Mesenchymal stem cell (in vitro differentiated cells and primary cell): ENCODE results near the gene CRTC1.
A peak's percentile ranks its signal among the peaks of the same experiment; 100 is the strongest.

ENCODE experiments used
- DNase-seq: peaks from one replicate; pipeline ENCODE4 v3.0.0-alpha.2; 2013
- H2AFZ ChIP-seq: one replicate; pipeline ENCODE4 v1.6.1; 2013; ENCODE audit warnings: low read depth, mild to moderate bottlenecking, control low read depth, inconsistent platforms, low read length, moderate library complexity
- H2AK5ac ChIP-seq: 2 replicates; pipeline ENCODE4 v1.6.1; 2013; ENCODE audit warnings: low read length, moderate library complexity, mild to moderate bottlenecking, inconsistent platforms; ENCODE audit not compliant: severe bottlenecking
- H2BK120ac ChIP-seq: one replicate; pipeline ENCODE4 v1.6.1; 2013; ENCODE audit warnings: low read depth, mild to moderate bottlenecking, inconsistent platforms, low read length, moderate library complexity
- H2BK12ac ChIP-seq, 2 experiments: one replicate each; pipeline ENCODE4 v1.6.1; 2013; ENCODE audit warnings: inconsistent platforms in 2 of 2, low read length in 2 of 2, mild to moderate bottlenecking in 2 of 2, moderate library complexity in 2 of 2, control low read depth in 1 of 2
- H2BK15ac ChIP-seq: one replicate; pipeline ENCODE4 v1.6.1; 2013; ENCODE audit warnings: mild to moderate bottlenecking, low read depth, inconsistent platforms; ENCODE audit not compliant: poor library complexity, severe bottlenecking
- H2BK5ac ChIP-seq: 2 replicates; pipeline ENCODE4 v1.6.1; 2013; ENCODE audit warnings: low read depth, mild to moderate bottlenecking, low read length, control low read depth, inconsistent platforms; ENCODE audit not compliant: poor library complexity, severe bottlenecking
- H3K14ac ChIP-seq, 2 experiments: one replicate each; pipeline ENCODE4 v1.6.1; 2013; ENCODE audit warnings: inconsistent platforms in 2 of 2, low read length in 2 of 2, control low read depth in 1 of 2, mild to moderate bottlenecking in 1 of 2, moderate library complexity in 1 of 2
- H3K18ac ChIP-seq, 2 experiments: one replicate each; pipeline ENCODE4 v1.6.1; 2013; ENCODE audit warnings: inconsistent platforms in 2 of 2, low read length in 2 of 2, control low read depth in 1 of 2, low read depth in 1 of 2, mild to moderate bottlenecking in 1 of 2
- H3K23ac ChIP-seq, 2 experiments: one replicate each; pipeline ENCODE4 v1.6.1; 2013; ENCODE audit warnings: inconsistent platforms in 2 of 2, low read length in 2 of 2, mild to moderate bottlenecking in 2 of 2, moderate library complexity in 2 of 2, control low read depth in 1 of 2
- H3K27ac ChIP-seq: 2 replicates; pipeline ENCODE4 v1.5.1; 2013; ENCODE audit warnings: mild to moderate bottlenecking, moderate library complexity, low read length, control low read depth, inconsistent platforms; ENCODE audit not compliant: poor library complexity, severe bottlenecking
- H3K27me3 ChIP-seq, 2 experiments: 2 replicates each; pipeline versions ENCODE4 v1.6.1 to v1.7.0; 2013; ENCODE audit warnings: low read length in 2 of 2, mild to moderate bottlenecking in 2 of 2, moderate library complexity in 2 of 2, control low read depth in 1 of 2, inconsistent platforms in 1 of 2; ENCODE audit not compliant: control insufficient read depth in 1 of 2, insufficient read depth in 1 of 2
- H3K36me3 ChIP-seq, 2 experiments: 2 replicates each; pipeline versions ENCODE4 v1.6.1 to v1.7.0; 2013; ENCODE audit warnings: low read length in 2 of 2, control low read depth in 1 of 2, inconsistent platforms in 1 of 2, low read depth in 1 of 2, mild to moderate bottlenecking in 1 of 2; ENCODE audit not compliant: insufficient read depth in 2 of 2, control insufficient read depth in 1 of 2
- H3K4ac ChIP-seq, 2 experiments: one replicate each; pipeline ENCODE4 v1.6.1; 2013; ENCODE audit warnings: inconsistent platforms in 2 of 2, low read length in 2 of 2, mild to moderate bottlenecking in 2 of 2, moderate library complexity in 2 of 2, control low read depth in 1 of 2, low read depth in 1 of 2
- H3K4me1 ChIP-seq: 2 replicates; pipeline ENCODE4 v1.6.1; 2013; ENCODE audit warnings: low read depth, low read length, control low read depth; ENCODE audit not compliant: control insufficient read depth, insufficient read depth
- H3K4me2 ChIP-seq: 2 replicates; pipeline ENCODE4 v1.6.1; 2013; ENCODE audit warnings: low read length, mild to moderate bottlenecking, inconsistent platforms; ENCODE audit not compliant: poor library complexity, severe bottlenecking
- H3K4me3 ChIP-seq, 2 experiments: 2 replicates each; pipeline versions ENCODE4 v1.5.1 to v1.7.0; 2013; ENCODE audit warnings: low read length in 2 of 2, mild to moderate bottlenecking in 2 of 2, control low read depth in 1 of 2, low read depth in 1 of 2; ENCODE audit not compliant: insufficient read depth in 1 of 2
- H3K79me1 ChIP-seq: replicated peaks from 2 replicates; pipeline ENCODE4 v1.6.1; 2013; ENCODE audit warnings: mild to moderate bottlenecking, control low read depth, low read length, inconsistent platforms; ENCODE audit not compliant: poor library complexity, severe bottlenecking
- H3K9ac ChIP-seq: 2 replicates; pipeline ENCODE4 v1.7.0; 2013; ENCODE audit warnings: mild to moderate bottlenecking, low read length, moderate library complexity
- H3K9me3 ChIP-seq: 2 replicates; pipeline ENCODE4 v1.7.0; 2013; ENCODE audit warnings: mild to moderate bottlenecking, low read length; ENCODE audit not compliant: control insufficient read depth
- H4K8ac ChIP-seq: one replicate; pipeline ENCODE4 v1.6.1; 2013; ENCODE audit warnings: inconsistent platforms, mild to moderate bottlenecking, low read length, moderate library complexity
- H4K91ac ChIP-seq: one replicate; pipeline ENCODE4 v1.6.1; 2013; ENCODE audit warnings: mild to moderate bottlenecking, low read length, inconsistent platforms
- WGBS: methylation state at CpG from one replicate; pipeline ENCODE4 v1.1.7; 2013; ENCODE audit warnings: mixed read lengths; 5-methylcytosine and 5-hydroxymethylcytosine counted together

CRTC1 gene

GRCh38 chr19:18683958-18684641 lies 620 bp downstream of the CRTC1 start:
- H3K23ac ChIP-seq = peak overlapping the region in 1 of 2 experiments; percentile 60
- no peak overlapping the region for H2AFZ ChIP-seq
- H3K4me2 ChIP-seq = peak overlapping the region; percentile 90
- no peak overlapping the region for H3K27ac ChIP-seq
- H3K9me3 ChIP-seq = no peaks in the 10 kb centered on the region
- 27% methylated on average over 14 of the region's 16 CpGs for WGBS
- peak overlapping the region in 1 of 2 experiments; percentile 85 for H3K18ac ChIP-seq
- peak overlapping the region in 1 of 2 experiments; percentile 66 for H2BK12ac ChIP-seq
- H2AK5ac ChIP-seq = no peak overlapping the region
- H3K79me1 ChIP-seq = peaks cover 31% of the 10 kb centered on the region
- peak overlapping the region in 1 of 2 experiments; percentile 44 for H3K4ac ChIP-seq
- H2BK5ac ChIP-seq = no peak overlapping the region
- peak overlapping the region in 1 of 2 experiments; percentile 98 for H3K14ac ChIP-seq
- H2BK15ac ChIP-seq = no peak overlapping the region
- no peaks in the 10 kb centered on the region for H3K27me3 ChIP-seq
- peak overlapping the region; percentile 78 for H3K9ac ChIP-seq
- H3K4me1 ChIP-seq = peaks cover 18% of the 10 kb centered on the region
- H4K91ac ChIP-seq = peak overlapping the region; percentile 37
- H4K8ac ChIP-seq = peak overlapping the region; percentile 91
- peaks cover 0 to 5% of the 10 kb centered on the region in 2 experiments for H3K36me3 ChIP-seq
- H2BK120ac ChIP-seq = no peak overlapping the region
- peak overlapping the region; percentile 85 for H3K4me3 ChIP-seq
- no peak for DNase-seq

GRCh38 chr19:18684642-18684993 lies 1.1 kb downstream of the CRTC1 start:
- H3K79me1 ChIP-seq = peaks cover 33% of the 10 kb centered on the region

GRCh38 chr19:18685597-18686190 lies 2.2 kb downstream of the CRTC1 start:
- no peak overlapping the region for H3K27ac ChIP-seq
- WGBS = 79% methylated on average over 4 of the region's 5 CpGs
- H2BK12ac ChIP-seq = no peak overlapping the region

More at GRCh38 chr19:18684642-18684993, 1.1 kb downstream of the CRTC1 start:
- no peaks in the 10 kb centered on the region for H3K9me3 ChIP-seq
- H4K8ac ChIP-seq = no peak overlapping the region
- H3K4me3 ChIP-seq = peak overlapping the region in 1 of 2 experiments; percentile 85
- H2BK12ac ChIP-seq = peak overlapping the region in 1 of 2 experiments; percentile 7
- H2BK5ac ChIP-seq = no peak overlapping the region
- H3K4ac ChIP-seq = no peak overlapping the region
- peak overlapping the region; percentile 37 for H4K91ac ChIP-seq
- peak overlapping the region; percentile 78 for H3K9ac ChIP-seq
- H3K27ac ChIP-seq = no peak overlapping the region
- H2AFZ ChIP-seq = no peak overlapping the region
- no peak overlapping the region for H2AK5ac ChIP-seq
- DNase-seq = no peak
- no peak overlapping the region for H3K4me2 ChIP-seq
- WGBS = 92% methylated on average over 3 of the region's 3 CpGs
- H3K4me1 ChIP-seq = peaks cover 18% of the 10 kb centered on the region
- H3K23ac ChIP-seq = peak overlapping the region in 1 of 2 experiments; percentile 63
- H2BK120ac ChIP-seq = no peak overlapping the region
- H3K36me3 ChIP-seq = peaks cover 0 to 5% of the 10 kb centered on the region in 2 experiments
- H2BK15ac ChIP-seq = no peak overlapping the region
- no peak overlapping the region for H3K18ac ChIP-seq
- no peaks in the 10 kb centered on the region for H3K27me3 ChIP-seq
- H3K14ac ChIP-seq = no peak overlapping the region

GRCh38 chr19:18687740-18688465 lies 4.4 kb downstream of the CRTC1 start:
- Histone ChIP-seq H3K23ac (no peak overlapping the region), H3K9me3 (no peaks in the 10 kb centered on the region), H2BK12ac (peak overlapping the region in 1 of 2 experiments; percentile 15), H3K27me3 (no peaks in the 10 kb centered on the region), H3K4me3 (no peak overlapping the region), H2BK15ac (no peak overlapping the region), H2BK5ac (no peak overlapping the region), H3K18ac (no peak overlapping the region), H3K79me1 (peaks cover 51% of the 10 kb centered on the region), H3K36me3 (peaks cover 0 to 5% of the 10 kb centered on the region in 2 experiments), H2AK5ac (no peak overlapping the region), H2BK120ac (no peak overlapping the region), H3K27ac (no peak overlapping the region), H3K4me1 (peaks cover 20% of the 10 kb centered on the region), H4K8ac (no peak overlapping the region), H3K4ac (no peak overlapping the region), H3K4me2 (no peak overlapping the region), H3K9ac (no peak overlapping the region), H3K14ac (no peak overlapping the region), H4K91ac (no peak overlapping the region), H2AFZ (no peak overlapping the region)
- WGBS = 97% methylated on average over 16 of the region's 16 CpGs
- no peak for DNase-seq

More at GRCh38 chr19:18685597-18686190, 2.2 kb downstream of the CRTC1 start:
- Histone ChIP-seq H2BK120ac (no peak overlapping the region), H2BK5ac (no peak overlapping the region), H3K4me1 (peaks cover 21% of the 10 kb centered on the region), H3K23ac (no peak overlapping the region), H2AFZ (no peak overlapping the region), H3K4me3 (no peak overlapping the region), H3K36me3 (peaks cover 0 to 5% of the 10 kb centered on the region in 2 experiments), H3K4ac (no peak overlapping the region), H2BK15ac (no peak overlapping the region), H3K79me1 (peaks cover 40% of the 10 kb centered on the region), H3K9ac (peak overlapping the region; percentile 29), H3K4me2 (no peak overlapping the region), H3K14ac (no peak overlapping the region), H4K91ac (no peak overlapping the region), H4K8ac (no peak overlapping the region), H2AK5ac (no peak overlapping the region), H3K18ac (no peak overlapping the region), H3K9me3 (no peaks in the 10 kb centered on the region), H3K27me3 (no peaks in the 10 kb centered on the region)
- no peak for DNase-seq
